GM21786 (cell line): ENCODE results near the gene TENM4.

Experiments used
- ATAC-seq: cut with Tn5 transposase; IDR thresholded peaks from one replicate; pipeline ENCODE4 v1.9.1; 2021; ENCODE audit not compliant: unreplicated experiment

TENM4 gene

GRCh38 chr11:79092791-79093353, 348.0 kb downstream of the TENM4 start:
- ATAC-seq = no peak

DNA sequence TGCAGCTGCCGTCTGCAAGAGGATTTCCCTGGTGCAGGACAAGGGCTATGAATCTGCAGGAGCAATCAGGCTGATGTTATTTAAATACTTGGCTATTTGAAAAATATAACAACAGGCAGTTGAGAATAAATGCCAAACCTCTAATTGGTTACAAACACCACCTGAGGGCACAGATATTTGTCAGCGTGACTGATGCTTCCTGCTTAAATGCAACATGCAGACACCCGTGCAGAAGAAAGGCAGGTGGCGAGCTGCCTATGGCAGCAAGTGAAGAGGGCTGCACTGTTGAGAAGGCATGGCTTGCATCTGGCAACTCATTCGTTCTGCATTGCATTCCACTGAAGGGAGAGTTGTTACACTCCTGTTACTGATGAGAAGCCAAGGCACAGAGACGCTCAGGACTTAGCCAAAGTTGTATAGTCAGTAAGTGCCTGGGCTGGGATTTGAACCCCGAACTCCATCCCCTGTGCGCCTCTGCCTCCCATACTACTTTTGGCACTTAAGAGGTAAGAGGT, 350.6 kb downstream of the TENM4 start:
- no peak for ATAC-seq

GRCh38 chr11:79089601-79090000, 351.2 kb downstream of the TENM4 start:
- no peak for ATAC-seq

DNA sequence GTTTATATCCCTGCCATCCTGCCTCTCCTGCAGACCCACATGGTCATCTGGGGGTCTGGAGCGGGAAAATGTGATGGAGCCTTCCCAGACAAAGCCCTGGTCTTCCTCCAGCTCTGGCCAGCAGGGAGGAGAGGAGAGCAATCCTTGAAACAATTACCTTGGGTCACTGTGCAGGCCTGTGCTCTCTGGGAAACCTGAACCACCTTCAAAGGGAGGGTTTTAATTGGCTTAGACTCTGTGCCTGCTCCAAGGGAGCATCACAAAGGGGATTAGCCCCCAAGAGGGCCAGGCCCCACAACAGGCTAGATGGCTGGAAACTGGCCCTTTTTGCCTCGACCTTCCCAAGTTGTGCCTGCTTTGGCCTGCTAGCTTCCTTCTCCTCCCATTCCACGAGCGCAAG, 351.9 kb downstream of the TENM4 start:
- no peak for ATAC-seq

GRCh38 chr11:79087961-79088318, 352.9 kb downstream of the TENM4 start:
- ATAC-seq = no peak

GRCh38 chr11:79087238-79087960, 353.4 kb downstream of the TENM4 start:
- no peak for ATAC-seq

GRCh38 chr11:79086056-79086455, 354.8 kb downstream of the TENM4 start:
- ATAC-seq = no peak

- ATAC-seq = no peak
These were observed 356.4 kb downstream of the TENM4 start for GRCh38 chr11:79084382-79084781.

DNA sequence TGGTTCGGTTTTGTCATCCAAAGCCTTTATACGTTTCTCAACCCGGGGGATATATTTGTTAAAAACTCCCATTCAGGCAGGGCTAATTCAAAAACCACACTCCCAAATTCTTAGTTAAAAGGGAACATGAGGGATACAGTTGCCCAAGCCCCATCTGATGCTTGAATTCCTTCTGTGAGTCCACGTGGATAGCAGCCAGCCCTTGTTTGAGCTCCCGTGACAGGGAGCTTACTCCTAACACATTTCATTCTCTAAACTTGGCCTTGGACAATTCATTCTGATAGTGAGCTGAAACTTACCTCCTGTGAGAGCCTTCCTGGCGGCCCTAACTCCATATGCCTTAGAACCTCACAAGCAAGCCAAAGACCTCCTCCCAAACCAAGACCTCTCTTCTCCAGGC, 357.5 kb downstream of the TENM4 start:
- ATAC-seq = no peak

DNA sequence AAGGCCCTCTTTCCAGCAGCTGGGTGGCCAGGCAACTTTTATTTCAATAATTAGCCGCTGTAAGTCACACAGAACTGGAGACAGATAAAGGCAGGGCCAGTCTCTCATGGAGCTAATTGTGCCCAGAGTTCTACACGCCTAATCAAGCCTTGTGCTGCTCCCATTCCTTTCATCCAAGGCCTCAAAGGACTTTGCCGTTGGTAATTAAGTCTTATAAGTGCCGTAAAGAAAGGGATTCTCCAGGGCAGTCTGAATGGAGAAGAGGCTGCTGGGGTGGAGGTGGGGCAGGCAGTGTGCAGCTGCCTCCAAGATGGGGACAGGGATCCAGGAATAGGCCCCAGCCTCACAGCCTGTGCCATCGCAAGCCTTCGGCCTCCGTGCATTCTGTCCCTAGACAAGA, 357.9 kb downstream of the TENM4 start:
- no peak for ATAC-seq

- no peak for ATAC-seq
These were observed 358.6 kb downstream of the TENM4 start for GRCh38 chr11:79082280-79082679.

DNA sequence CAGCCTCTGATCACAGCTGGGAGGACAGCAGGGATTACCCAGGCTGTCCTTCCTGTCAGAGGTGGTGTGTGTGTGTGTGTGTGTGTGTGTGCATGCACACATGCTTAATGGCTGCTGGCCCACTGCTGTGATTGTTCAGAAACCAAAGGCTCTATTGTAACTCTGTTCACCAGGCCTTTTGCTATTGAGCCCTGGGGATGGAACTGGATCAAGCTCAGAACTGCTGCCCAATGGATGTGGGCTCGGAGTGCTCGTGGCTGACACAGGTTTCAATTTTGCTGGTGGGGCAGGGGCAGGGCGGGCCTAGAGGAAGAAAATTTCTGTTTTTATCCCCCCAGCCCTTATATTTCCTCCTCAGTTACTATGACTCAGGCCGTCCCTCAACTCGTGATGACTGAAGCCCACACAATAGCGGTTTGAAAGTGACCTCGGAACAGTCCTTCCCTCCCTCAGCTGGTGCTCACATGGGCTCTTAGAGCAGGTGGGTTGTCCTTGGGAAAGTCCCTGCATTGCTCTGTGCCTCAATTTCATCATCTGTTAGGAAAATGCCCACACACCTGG, 359.3 kb downstream of the TENM4 start:
- ATAC-seq = no peak

DNA sequence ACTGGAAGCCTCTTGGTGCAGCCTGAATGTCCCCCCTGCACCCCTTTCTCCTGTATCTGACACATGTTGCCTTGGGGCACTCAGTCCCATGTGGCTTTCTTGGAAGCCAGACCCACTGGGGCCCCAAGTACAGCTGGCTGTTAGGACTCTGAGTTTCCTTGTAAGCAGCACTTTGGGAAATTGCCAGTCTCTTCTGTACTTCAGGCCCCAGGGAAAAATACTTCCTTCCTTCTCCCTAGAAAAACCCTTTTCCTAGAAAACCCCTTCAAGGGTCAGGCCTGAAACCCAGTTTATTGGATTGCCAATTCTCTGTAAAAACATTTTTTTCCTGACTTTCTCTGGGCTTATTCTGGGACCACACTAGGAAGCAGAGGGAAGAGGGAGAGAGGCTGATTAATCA, 360.3 kb downstream of the TENM4 start:
- ATAC-seq = no peak

- ATAC-seq = no peak
These were observed 361.8 kb downstream of the TENM4 start for GRCh38 chr11:79078999-79079398.

GRCh38 chr11:79078456-79078855, 362.4 kb downstream of the TENM4 start:
- ATAC-seq = no peak

GRCh38 chr11:79077702-79078330, 363.0 kb downstream of the TENM4 start:
- no peak for ATAC-seq

- ATAC-seq = no peak
These were observed 364.2 kb downstream of the TENM4 start for GRCh38 chr11:79076526-79077115.

- no peak for ATAC-seq
These were observed 366.3 kb downstream of the TENM4 start for GRCh38 chr11:79074547-79074946.

GRCh38 chr11:79071190-79071589, 369.6 kb downstream of the TENM4 start:
- no peak for ATAC-seq

GRCh38 chr11:79070518-79070917, 370.3 kb downstream of the TENM4 start:
- no peak for ATAC-seq

DNA sequence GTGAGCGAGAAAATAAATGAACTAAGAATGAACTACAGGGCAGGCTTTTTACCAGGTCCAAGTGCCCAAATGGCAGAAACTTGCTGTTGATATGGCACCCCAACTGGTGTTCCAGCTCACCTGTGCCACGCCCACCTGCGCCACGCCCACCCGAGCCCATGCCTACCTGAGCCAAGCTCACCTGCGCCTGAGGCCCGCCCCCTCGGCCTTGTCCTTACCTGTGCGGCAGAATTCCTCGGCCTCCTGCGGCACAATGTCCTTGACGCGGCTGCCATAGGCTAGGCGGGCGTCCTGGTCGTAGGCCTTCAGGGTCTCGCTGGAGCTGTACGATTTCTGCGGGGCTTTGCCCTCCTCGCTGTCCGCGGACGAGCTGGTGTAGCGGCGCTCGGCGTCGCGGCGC, 371.3 kb downstream of the TENM4 start:
- ATAC-seq = no peak

DNA sequence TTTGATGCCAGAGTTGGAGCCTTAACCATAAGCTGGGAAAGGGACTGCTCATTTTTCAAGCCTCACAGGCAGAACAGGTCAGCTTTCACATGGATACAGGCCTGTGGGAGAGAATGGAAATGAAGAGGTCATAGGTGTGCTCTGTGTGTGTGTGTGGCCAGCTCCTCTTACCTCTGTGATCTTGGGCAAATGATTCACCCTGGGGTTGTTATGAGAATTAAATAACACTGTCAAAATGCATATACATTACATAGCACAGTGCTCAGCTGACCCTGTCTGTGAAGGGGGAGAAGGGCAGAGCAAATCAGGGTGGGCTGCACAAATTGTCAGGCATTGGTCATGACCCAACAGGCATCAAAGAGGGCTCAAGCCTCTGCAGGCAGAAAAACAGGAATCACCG, 372.5 kb downstream of the TENM4 start:
- no peak for ATAC-seq
